C4-2B (cell line): Measurements from ENCODE around the gene ACOXL.

Experiments
- ZFX ChIP-seq: fragments of 450-650 bp; IDR thresholded peaks from 2 replicates; pipeline ENCODE4 v1.6.1; 2017
- TF ChIP-seq, protein P1 (sequence below): fragments of 450-650 bp; conservative IDR thresholded peaks from 2 replicates; pipeline ENCODE4 v1.5.1; 2017; ENCODE audit warnings: mild to moderate bottlenecking

- TF ChIP-seq, protein P1, sequence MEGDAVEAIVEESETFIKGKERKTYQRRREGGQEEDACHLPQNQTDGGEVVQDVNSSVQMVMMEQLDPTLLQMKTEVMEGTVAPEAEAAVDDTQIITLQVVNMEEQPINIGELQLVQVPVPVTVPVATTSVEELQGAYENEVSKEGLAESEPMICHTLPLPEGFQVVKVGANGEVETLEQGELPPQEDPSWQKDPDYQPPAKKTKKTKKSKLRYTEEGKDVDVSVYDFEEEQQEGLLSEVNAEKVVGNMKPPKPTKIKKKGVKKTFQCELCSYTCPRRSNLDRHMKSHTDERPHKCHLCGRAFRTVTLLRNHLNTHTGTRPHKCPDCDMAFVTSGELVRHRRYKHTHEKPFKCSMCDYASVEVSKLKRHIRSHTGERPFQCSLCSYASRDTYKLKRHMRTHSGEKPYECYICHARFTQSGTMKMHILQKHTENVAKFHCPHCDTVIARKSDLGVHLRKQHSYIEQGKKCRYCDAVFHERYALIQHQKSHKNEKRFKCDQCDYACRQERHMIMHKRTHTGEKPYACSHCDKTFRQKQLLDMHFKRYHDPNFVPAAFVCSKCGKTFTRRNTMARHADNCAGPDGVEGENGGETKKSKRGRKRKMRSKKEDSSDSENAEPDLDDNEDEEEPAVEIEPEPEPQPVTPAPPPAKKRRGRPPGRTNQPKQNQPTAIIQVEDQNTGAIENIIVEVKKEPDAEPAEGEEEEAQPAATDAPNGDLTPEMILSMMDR: no peak
- no peak for TF ChIP-seq ZFX
Observed at GRCh38 chr2:110690083-110690965, 42.0 kb upstream of the ACOXL start.
